ENCODE data around the gene FASTKD3. TPM values are rescaled to one million over a fixed set of nuclear protein-coding genes. Genes with fewer than 3 reads are reported as not detected.

The FASTKD3 gene
- total RNA-seq, 2 donors from 2014 or later, result 8.5 to 12.3 TPM

GRCh38 chr5:7873216-7873615 is 4.4 kb upstream of the FASTKD3 start:
- DNase-seq, result peak; percentile 48 to 49
- H3K4me3 Mint-ChIP-seq, result peak overlapping the region; percentile 23 to 66
- peak; percentile 4 to 6 for ATAC-seq (replicated peaks in 1 of 2)
- H3K27ac Mint-ChIP-seq, result peak overlapping the region; percentile 23
- H3K27me3 Mint-ChIP-seq (ENCODE audit: low read depth), result no peaks in the 10 kb centered on the region
- peaks cover 24 to 30% of the 10 kb centered on the region in 2 donors for H3K36me3 Mint-ChIP-seq (ENCODE audit: insufficient read depth in 2 of 2)
- peaks cover 74% of the 10 kb centered on the region for H3K4me1 Mint-ChIP-seq (ENCODE audit: low read depth)
- no peaks in the 10 kb centered on the region for H3K9me3 Mint-ChIP-seq

DNA sequence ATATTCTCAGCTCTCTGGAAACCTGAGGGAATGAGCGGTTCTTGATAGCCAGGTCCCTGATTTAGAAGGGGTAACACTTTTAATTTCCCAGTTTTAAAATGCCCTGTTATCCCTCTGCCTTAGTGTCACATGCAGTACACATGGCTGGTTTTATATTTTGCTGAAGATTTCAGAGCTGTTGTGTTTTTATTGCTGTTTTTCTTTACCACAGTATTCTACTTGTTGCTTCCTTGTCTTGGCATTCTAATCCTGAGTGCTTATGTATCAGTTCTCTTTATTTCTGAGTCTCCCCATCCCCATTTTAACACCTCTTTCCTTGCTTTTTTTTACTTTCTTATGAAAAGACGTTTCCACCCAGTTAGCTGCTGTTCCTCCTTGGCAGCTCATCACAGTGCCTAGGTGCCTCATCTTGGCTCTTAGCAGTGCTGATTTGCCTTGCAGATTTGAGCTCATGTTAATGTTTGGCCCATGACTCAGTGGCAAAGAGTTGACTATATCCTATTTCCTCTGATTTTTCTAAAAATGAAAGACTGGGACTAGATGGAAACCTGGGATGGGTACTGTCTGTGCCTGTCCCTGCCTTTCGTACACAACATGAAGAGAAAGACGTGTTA is 3.8 kb upstream of the FASTKD3 start:
- Mint-ChIP-seq H3K27ac (peak overlapping the region; percentile 23), H3K36me3 (ENCODE audit: insufficient read depth in 2 of 2) (peaks cover 20 to 25% of the 10 kb centered on the region in 2 donors), H3K27me3 (ENCODE audit: low read depth) (no peaks in the 10 kb centered on the region), H3K9me3 (no peaks in the 10 kb centered on the region), H3K4me3 (peak overlapping the region; percentile 23 to 66), H3K4me1 (ENCODE audit: low read depth) (peaks cover 73% of the 10 kb centered on the region)
- DNase-seq, result no peak
- ATAC-seq (replicated peaks in 1 of 2), result no peak

DNA sequence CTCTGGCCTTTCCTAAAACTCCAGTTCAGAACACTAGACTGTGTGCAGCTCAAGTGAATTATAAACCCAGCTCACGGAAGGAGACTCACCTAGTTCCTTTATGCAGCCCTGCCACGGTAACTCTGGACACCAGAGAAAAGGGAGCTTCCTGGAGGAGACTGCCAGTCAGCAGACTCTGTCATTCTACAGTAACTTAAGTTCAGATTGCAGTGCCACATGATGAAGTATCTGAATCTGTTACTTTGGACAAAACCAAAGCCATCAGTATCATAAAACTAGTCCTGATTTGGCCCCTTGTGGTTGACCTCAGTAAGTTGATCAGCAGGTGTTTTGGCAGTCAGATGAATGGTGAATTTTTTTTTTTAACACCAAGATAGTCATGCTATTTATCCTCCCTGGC is 2.8 kb upstream of the FASTKD3 start:
- Mint-ChIP-seq H3K27ac (no peak overlapping the region), H3K27me3 (ENCODE audit: low read depth) (no peaks in the 10 kb centered on the region), H3K4me1 (ENCODE audit: low read depth) (peaks cover 72% of the 10 kb centered on the region), H3K4me3 (peak overlapping the region; percentile 69 to 95), H3K36me3 (ENCODE audit: insufficient read depth in 2 of 2) (peaks cover 19 to 23% of the 10 kb centered on the region in 2 donors), H3K9me3 (no peaks in the 10 kb centered on the region)
- no peak for DNase-seq
- ATAC-seq (replicated peaks in 1 of 2), result no peak

DNA sequence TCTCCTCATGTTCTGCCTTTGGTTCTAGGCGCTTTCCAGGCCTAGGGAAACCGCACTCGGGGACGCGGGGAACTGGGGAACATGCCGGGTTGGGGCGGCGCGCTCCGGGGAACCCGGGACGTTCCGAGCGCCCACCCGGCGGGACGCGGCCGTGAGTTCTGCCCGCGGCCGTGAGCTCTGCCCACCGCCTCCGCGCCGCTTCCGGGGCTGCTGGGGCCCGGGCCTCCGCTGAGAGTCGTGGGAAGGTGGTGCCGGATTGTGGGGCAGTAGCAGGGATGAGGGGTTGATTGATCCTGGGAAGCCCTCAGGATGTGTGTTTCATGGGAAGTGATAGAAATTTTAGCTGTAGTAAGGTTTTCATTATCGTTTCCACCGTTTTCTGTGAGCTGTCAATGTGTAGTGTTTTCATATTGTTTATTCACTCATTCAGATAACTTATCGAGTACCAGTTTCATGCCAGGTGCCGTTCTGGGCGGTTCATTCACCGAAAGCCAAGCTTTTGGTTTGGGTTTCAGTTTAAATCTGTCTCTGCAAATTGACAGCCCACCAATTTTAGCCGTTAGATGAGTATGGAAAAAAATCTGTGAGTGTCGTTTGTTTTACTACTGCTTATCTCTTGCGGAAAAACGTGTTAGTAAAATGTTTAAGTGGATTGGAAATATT is 774 bp upstream of the FASTKD3 start:
- Mint-ChIP-seq H3K4me3 (peak overlapping the region; percentile 92 to 95), H3K36me3 (ENCODE audit: insufficient read depth in 2 of 2) (peaks cover 11 to 15% of the 10 kb centered on the region in 2 donors), H3K9me3 (no peaks in the 10 kb centered on the region), H3K27ac (peak overlapping the region; percentile 89), H3K4me1 (ENCODE audit: low read depth) (peaks cover 77% of the 10 kb centered on the region), H3K27me3 (ENCODE audit: low read depth) (no peaks in the 10 kb centered on the region)
- peak; percentile 47 to 50 for ATAC-seq (replicated peaks in 1 of 2)
- peak; percentile 47 to 56 for DNase-seq

DNA sequence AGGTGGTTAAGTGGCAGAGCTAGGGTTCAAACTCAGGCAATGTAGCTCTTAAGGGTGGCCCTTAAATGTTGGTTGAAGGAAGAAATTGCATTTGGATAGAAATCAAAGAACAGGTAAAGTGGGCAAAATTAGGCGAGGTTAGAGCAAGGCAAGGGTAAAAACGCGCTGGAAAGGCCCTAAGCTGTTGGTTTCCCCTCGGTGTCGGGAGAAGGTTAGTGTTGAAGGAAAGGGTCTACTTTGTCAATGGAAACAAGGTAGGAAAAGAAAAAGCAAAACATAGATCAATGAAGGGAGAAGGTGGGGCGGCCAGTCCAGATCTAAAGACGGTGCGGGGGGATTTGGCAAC is 431 bp downstream of the FASTKD3 start:
- Mint-ChIP-seq H3K4me1 (ENCODE audit: low read depth) (peaks cover 70% of the 10 kb centered on the region), H3K9me3 (no peaks in the 10 kb centered on the region), H3K4me3 (peak overlapping the region; percentile 92 to 95), H3K36me3 (ENCODE audit: insufficient read depth in 2 of 2) (peaks cover 11 to 13% of the 10 kb centered on the region in 2 donors), H3K27me3 (ENCODE audit: low read depth) (no peaks in the 10 kb centered on the region), H3K27ac (peak overlapping the region; percentile 92)
- no peak for DNase-seq
- ATAC-seq (replicated peaks in 1 of 2), result no peak

- H3K9me3 Mint-ChIP-seq, result no peaks in the 10 kb centered on the region
- peaks cover 11 to 12% of the 10 kb centered on the region in 2 donors for H3K36me3 Mint-ChIP-seq (ENCODE audit: insufficient read depth in 2 of 2)
- H3K4me1 Mint-ChIP-seq (ENCODE audit: low read depth), result peaks cover 58% of the 10 kb centered on the region
- H3K27me3 Mint-ChIP-seq (ENCODE audit: low read depth), result no peaks in the 10 kb centered on the region
- peak overlapping the region in 1 of 2 donors; percentile 95 for H3K4me3 Mint-ChIP-seq
- no peak for DNase-seq
- ATAC-seq (replicated peaks in 1 of 2), result no peak
- peak overlapping the region; percentile 22 for H3K27ac Mint-ChIP-seq
These were observed 1.6 kb downstream of the FASTKD3 start for GRCh38 chr5:7867260-7867659.

DNA sequence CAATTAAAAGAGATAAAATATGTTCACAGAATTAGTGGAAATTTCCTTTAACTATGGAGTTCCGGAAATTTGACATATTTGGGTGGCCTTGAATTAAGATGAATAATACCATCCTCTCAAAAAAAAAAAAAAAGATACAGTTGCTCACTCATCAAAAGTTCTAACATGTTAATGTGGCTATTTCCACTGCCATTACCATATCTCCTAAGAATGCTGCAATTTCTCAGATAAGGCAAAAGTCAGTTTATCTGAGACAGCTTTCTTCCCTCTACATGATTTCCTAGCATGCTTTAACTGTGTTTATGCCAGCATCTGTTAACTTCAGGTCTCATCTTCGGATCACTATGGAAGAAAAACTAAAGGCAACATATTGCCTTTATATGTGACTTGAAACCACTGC is 2.6 kb downstream of the FASTKD3 start:
- peaks cover 9 to 13% of the 10 kb centered on the region in 2 donors for H3K36me3 Mint-ChIP-seq (ENCODE audit: insufficient read depth in 2 of 2)
- no peak overlapping the region for H3K27ac Mint-ChIP-seq
- ATAC-seq (replicated peaks in 1 of 2) (no peak), DNase-seq (no peak)
- peaks cover 47% of the 10 kb centered on the region for H3K4me1 Mint-ChIP-seq (ENCODE audit: low read depth)
- H3K4me3 Mint-ChIP-seq, result no peak overlapping the region
- H3K27me3 Mint-ChIP-seq (ENCODE audit: low read depth), result no peaks in the 10 kb centered on the region
- no peaks in the 10 kb centered on the region for H3K9me3 Mint-ChIP-seq

DNA sequence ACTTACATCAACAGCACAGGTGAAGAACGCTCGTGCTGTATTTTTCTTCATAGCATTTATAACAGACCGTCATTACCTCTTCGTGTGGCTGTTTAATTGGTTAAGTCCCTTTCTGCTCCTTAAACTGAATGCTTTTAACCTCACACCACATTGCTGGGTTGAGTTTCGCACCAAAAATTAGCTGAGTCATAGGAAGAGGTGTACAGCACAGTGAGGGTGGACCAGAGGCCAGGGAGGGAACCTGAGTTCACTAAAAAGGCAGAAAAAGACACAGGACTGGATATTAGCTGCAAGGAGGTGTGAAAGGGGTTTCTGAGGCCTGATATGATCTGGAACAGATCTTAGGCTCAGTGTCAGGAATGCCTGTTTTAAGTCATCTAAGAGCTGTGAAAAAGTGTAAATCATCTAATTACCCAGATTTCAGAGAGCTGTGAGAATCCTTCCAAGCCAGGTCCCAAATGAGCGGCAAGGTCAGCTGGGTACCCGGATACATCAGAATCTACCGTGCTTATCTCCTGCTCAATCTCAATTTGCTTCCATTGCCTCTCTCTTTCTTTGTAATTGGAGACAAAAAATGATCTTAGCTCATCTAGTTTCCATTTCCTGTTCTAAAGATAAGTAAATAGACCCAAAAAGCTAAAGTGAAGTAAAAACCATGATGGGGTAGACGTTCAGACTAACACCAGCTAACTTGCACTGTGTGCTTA is 10.8 kb downstream of the FASTKD3 start:
- DNase-seq (no peak), ATAC-seq (replicated peaks in 1 of 2) (peak; percentile 58 to 70)
- H3K27me3 Mint-ChIP-seq (ENCODE audit: low read depth), result no peaks in the 10 kb centered on the region
- no peak overlapping the region for H3K27ac Mint-ChIP-seq
- peaks cover 19% of the 10 kb centered on the region for H3K4me1 Mint-ChIP-seq (ENCODE audit: low read depth)
- H3K36me3 Mint-ChIP-seq (ENCODE audit: insufficient read depth in 2 of 2), result peaks cover 0 to 11% of the 10 kb centered on the region in 2 donors
- H3K9me3 Mint-ChIP-seq, result peaks cover 2% of the 10 kb centered on the region in 2 donors
- peak overlapping the region; percentile 18 to 23 for H3K4me3 Mint-ChIP-seq

DNA sequence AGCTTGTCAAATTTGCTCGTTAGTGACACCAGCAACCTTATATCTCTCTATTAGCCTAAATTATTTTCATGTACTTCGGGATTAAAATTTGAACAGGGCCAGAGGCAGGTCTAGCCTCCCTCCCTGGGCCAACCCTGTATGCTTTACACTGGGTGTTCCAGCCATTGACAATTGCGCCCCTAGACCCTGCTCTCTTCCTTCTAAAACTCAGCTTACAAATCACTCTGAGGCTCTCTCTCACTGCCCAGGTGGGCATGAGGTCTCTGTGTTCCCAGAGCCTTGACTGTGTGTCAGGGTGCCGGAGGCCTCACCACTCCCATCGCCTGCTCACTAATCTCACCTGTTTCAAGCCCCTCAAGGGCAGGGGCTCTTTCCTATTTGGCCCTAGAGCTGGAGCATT is 11.5 kb downstream of the FASTKD3 start:
- H3K4me3 Mint-ChIP-seq, result no peak overlapping the region
- peaks cover 2% of the 10 kb centered on the region in 2 donors for H3K9me3 Mint-ChIP-seq
- ATAC-seq (replicated peaks in 1 of 2) (no peak), DNase-seq (no peak)
- no peaks in the 10 kb centered on the region for H3K27me3 Mint-ChIP-seq (ENCODE audit: low read depth)
- peaks cover 0 to 11% of the 10 kb centered on the region in 2 donors for H3K36me3 Mint-ChIP-seq (ENCODE audit: insufficient read depth in 2 of 2)
- no peak overlapping the region for H3K27ac Mint-ChIP-seq
- H3K4me1 Mint-ChIP-seq (ENCODE audit: low read depth), result peaks cover 23% of the 10 kb centered on the region

- H3K4me3 Mint-ChIP-seq, result no peak overlapping the region
- peak in 1 of 2 donors; percentile 33 for DNase-seq
- H3K27ac Mint-ChIP-seq, result no peak overlapping the region
- H3K27me3 Mint-ChIP-seq (ENCODE audit: low read depth), result no peaks in the 10 kb centered on the region
- H3K4me1 Mint-ChIP-seq (ENCODE audit: low read depth), result peaks cover 28% of the 10 kb centered on the region
- peaks cover 2% of the 10 kb centered on the region in 2 donors for H3K9me3 Mint-ChIP-seq
- peaks cover 0 to 11% of the 10 kb centered on the region in 2 donors for H3K36me3 Mint-ChIP-seq (ENCODE audit: insufficient read depth in 2 of 2)
- peak; percentile 56 to 62 for ATAC-seq (replicated peaks in 1 of 2)
These were observed 12.0 kb downstream of the FASTKD3 start for GRCh38 chr5:7856855-7857254.

GRCh38 chr5:7855611-7856010 is 13.2 kb downstream of the FASTKD3 start:
- no peak overlapping the region for H3K4me3 Mint-ChIP-seq
- peaks cover 3 to 8% of the 10 kb centered on the region in 2 donors for H3K36me3 Mint-ChIP-seq (ENCODE audit: insufficient read depth in 2 of 2)
- peaks cover 31% of the 10 kb centered on the region for H3K4me1 Mint-ChIP-seq (ENCODE audit: low read depth)
- no peak for ATAC-seq (replicated peaks in 1 of 2)
- no peak overlapping the region for H3K27ac Mint-ChIP-seq
- H3K9me3 Mint-ChIP-seq, result peaks cover 2% of the 10 kb centered on the region in 2 donors
- no peak for DNase-seq
- H3K27me3 Mint-ChIP-seq (ENCODE audit: low read depth), result peaks cover 4% of the 10 kb centered on the region

DNA sequence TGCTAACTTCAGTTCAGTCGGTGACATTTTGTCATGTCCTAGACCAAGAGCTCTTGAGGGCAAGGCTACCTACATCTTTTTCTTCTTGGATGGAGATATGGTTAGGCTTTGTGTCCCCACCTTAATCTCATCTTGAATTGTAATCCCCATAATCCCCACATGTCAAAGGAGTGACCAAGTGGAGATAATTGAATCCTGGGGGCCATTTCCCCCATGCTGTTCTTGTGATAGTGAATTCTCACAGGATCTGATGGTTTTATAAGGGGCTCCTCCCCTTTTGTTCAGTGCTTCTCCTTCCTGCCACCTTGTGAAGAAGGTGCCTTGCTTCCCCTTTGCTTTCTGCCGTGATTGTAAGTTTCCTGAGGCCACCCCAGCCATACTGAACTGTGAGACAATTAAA is 15.8 kb downstream of the FASTKD3 start:
- Mint-ChIP-seq H3K27me3 (ENCODE audit: low read depth) (peaks cover 18% of the 10 kb centered on the region), H3K9me3 (peaks cover 2% of the 10 kb centered on the region in 2 donors), H3K36me3 (ENCODE audit: insufficient read depth in 2 of 2) (peaks cover 2 to 3% of the 10 kb centered on the region in 2 donors), H3K27ac (no peak overlapping the region), H3K4me3 (no peak overlapping the region), H3K4me1 (ENCODE audit: low read depth) (peaks cover 25% of the 10 kb centered on the region)
- no peak for DNase-seq
- no peak for ATAC-seq (replicated peaks in 1 of 2)

GRCh38 chr5:7852542-7852941 is 16.3 kb downstream of the FASTKD3 start:
- DNase-seq, result no peak
- ATAC-seq (replicated peaks in 1 of 2), result no peak
- Mint-ChIP-seq H3K9me3 (peaks cover 2% of the 10 kb centered on the region in 2 donors), H3K27me3 (ENCODE audit: low read depth) (peaks cover 18% of the 10 kb centered on the region), H3K4me1 (ENCODE audit: low read depth) (peaks cover 21% of the 10 kb centered on the region), H3K4me3 (peak overlapping the region; percentile 23 to 28), H3K36me3 (ENCODE audit: insufficient read depth in 2 of 2) (peaks cover 2 to 3% of the 10 kb centered on the region in 2 donors), H3K27ac (no peak overlapping the region)
